Activated naive CD4-positive, alpha-beta T cell treated with anti-CD3 and anti-CD28 coated beads for 36 hours (primary cell): ENCODE data around the gene BMI1. TPM values are rescaled to one million over a fixed set of nuclear protein-coding genes. Genes with fewer than 3 reads are reported as not detected.

Experiments
- CTCF ChIA-PET: fragments of 350-600 bp; sonication (Branson Sonifier 250); formaldehyde crosslinking; loops from one replicate; lab custom pipeline; 2021; ENCODE audit warnings: antibody characterized with exemption; lab: Charles Lee
- DNase-seq: peaks from one replicate; pipeline ENCODE4 v3.0.0-alpha.2; 2020
- H3K27ac Mint-ChIP-seq: one replicate; pipeline ENCODE4 v1.8.0; 2021; ENCODE audit warnings: mild to moderate bottlenecking, mixed read lengths
- H3K27me3 Mint-ChIP-seq: one replicate; pipeline ENCODE4 v1.8.0; 2021; ENCODE audit warnings: low read depth, mixed read lengths
- H3K36me3 Mint-ChIP-seq: one replicate; pipeline ENCODE4 v1.8.0; 2021; ENCODE audit warnings: low read depth, mixed read lengths
- H3K4me1 Mint-ChIP-seq: one replicate; pipeline ENCODE4 v1.8.0; 2021; ENCODE audit warnings: low read depth, mixed read lengths
- H3K4me3 Mint-ChIP-seq: one replicate; pipeline ENCODE4 v1.8.0; 2021; ENCODE audit warnings: mild to moderate bottlenecking, moderate library complexity, mixed read lengths
- H3K9me3 Mint-ChIP-seq: one replicate; pipeline ENCODE4 v1.8.0; 2021; ENCODE audit warnings: mixed read lengths
- intact Hi-C: fragments of 100-400 bp; cut with micrococcal nuclease; formaldehyde crosslinking; loops from one replicate; pipeline ENCODE4 v1.15.1; 2023
- total RNA-seq, 2 experiments: library from RNA; stranded (reverse); gene quantifications; one replicate each; pipeline ENCODE4 v1.2.3, GENCODE V29; 2021

Gene BMI1
- total RNA-seq, 2 experiments from 2014 or later = 28.2 to 32.1 TPM

DNA sequence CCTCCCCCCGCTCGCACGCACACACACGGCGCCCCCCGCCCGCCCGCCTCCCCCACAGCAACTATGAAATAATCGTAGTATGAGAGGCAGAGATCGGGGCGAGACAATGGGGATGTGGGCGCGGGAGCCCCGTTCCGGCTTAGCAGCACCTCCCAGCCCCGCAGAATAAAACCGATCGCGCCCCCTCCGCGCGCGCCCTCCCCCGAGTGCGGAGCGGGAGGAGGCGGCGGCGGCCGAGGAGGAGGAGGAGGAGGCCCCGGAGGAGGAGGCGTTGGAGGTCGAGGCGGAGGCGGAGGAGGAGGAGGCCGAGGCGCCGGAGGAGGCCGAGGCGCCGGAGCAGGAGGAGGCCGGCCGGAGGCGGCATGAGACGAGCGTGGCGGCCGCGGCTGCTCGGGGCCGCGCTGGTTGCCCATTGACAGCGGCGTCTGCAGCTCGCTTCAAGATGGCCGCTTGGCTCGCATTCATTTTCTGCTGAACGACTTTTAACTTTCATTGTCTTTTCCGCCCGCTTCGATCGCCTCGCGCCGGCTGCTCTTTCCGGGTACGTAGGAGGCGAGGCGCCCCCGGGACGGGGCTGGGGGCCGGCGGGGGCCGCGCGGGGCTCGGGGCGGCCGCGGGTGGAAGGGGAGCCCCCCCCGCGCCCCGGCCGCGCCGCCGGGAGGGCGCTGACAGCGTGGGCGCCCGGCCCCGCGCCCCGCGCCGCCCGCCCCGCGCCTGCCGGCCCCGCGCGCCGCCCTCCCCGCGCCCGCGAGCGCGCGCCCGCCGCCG lies 441 bp downstream of the BMI1 start:
- no peaks in the 10 kb centered on the region for H3K9me3 Mint-ChIP-seq
- CTCF ChIA-PET = interaction anchor here (1.6 kb wide), 1 partner anchor 327 kb away, joined by 3 read pairs; no protein-coding TSS in a partner anchor
- intact Hi-C loops = loop anchor here (5.0 kb wide), 2 partner anchors 331 to 391 kb away; partner anchors contain the start of gene PIP4K2A
- peaks cover 40% of the 10 kb centered on the region for H3K4me1 Mint-ChIP-seq
- peaks cover 6% of the 10 kb centered on the region for H3K36me3 Mint-ChIP-seq
- H3K27me3 Mint-ChIP-seq = peaks cover 46% of the 10 kb centered on the region
- peak; percentile 51 for DNase-seq
- peak overlapping the region; percentile 76 for H3K4me3 Mint-ChIP-seq
- peak overlapping the region; percentile 86 for H3K27ac Mint-ChIP-seq

DNA sequence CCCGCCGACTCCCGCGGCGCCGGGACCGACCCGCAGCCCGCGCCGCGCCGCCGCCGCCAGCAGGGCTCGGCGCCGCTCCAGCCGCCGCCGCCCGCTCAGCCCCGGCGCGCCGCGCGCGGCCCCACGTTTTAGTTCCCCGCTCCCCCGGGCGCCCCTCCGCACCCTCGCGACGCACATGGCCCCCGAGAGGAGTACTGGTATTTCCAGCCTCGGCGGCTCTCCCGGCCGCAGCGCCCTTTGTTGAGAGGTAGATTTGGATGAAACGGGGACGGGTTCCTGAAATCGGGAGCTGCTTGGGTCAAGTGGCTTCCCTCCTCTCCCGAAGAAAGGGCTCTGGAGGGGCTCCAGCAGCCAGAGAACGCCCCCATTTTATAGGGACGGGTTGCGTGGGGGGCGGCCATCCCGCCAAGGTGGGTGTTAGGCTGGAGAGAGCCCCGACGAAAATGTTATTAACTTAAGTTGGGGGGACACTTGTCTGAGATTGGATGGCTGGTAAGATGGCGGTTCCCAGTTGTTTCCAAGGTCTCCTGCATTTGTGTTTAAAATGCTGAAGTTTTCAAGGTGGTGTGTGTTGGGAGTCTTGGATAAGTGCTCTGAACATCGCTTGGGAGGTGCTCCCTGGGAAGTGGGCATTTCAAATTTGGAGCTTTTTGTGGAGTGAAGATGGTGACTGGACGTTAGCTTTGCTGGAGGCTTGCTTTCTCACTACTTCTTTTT lies 1.2 kb downstream of the BMI1 start:
- H3K36me3 Mint-ChIP-seq = peaks cover 7% of the 10 kb centered on the region
- peaks cover 51% of the 10 kb centered on the region for H3K27me3 Mint-ChIP-seq
- peaks cover 40% of the 10 kb centered on the region for H3K4me1 Mint-ChIP-seq
- intact Hi-C loops = loop anchor here (1.0 to 5.0 kb wide), 3 partner anchors 18 to 390 kb away; partner anchors contain the start of gene PIP4K2A
- H3K27ac Mint-ChIP-seq = peak overlapping the region; percentile 82
- H3K4me3 Mint-ChIP-seq = peak overlapping the region; percentile 85
- CTCF ChIA-PET = interaction anchor here (1.6 kb wide), 1 partner anchor 328 kb away, joined by 3 read pairs; no protein-coding TSS in a partner anchor
- DNase-seq = peak; percentile 14
- H3K9me3 Mint-ChIP-seq = no peaks in the 10 kb centered on the region

DNA sequence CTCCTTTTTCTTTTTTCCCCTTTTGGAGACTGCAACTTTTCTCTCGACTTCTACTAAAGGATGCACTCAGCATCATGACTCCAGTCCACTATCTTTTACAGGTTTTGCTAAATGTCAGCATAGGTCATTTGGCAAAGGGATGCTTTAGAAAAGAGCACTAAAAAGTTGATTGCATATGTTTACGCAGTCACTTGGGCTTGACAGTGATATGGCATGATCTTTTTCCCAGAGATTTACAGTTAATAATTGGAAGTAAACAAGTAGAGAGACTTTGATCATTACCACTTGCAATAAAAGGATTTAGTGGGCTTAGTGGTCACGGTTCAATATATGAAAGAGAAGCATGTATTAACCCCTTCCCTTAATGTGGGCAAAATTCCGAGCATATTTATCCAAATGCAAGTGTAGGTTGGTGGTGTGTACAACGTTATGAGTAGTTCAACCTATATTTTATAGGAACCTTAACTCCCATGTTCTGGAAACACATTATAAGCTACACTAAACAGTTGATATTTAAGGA lies 1.8 kb downstream of the BMI1 start:
- H3K4me1 Mint-ChIP-seq = peaks cover 39% of the 10 kb centered on the region
- peak overlapping the region; percentile 85 for H3K4me3 Mint-ChIP-seq
- intact Hi-C loops = loop anchor here (1.0 to 5.0 kb wide), 5 partner anchors 11 to 390 kb away; partner anchors contain the start of gene PIP4K2A
- CTCF ChIA-PET = interaction anchor here (1.6 kb wide), 1 partner anchor 329 kb away, joined by 3 read pairs; no protein-coding TSS in a partner anchor
- peaks cover 7% of the 10 kb centered on the region for H3K36me3 Mint-ChIP-seq
- no peak for DNase-seq
- H3K27ac Mint-ChIP-seq = peak overlapping the region; percentile 82
- H3K27me3 Mint-ChIP-seq = peaks cover 51% of the 10 kb centered on the region
- H3K9me3 Mint-ChIP-seq = no peaks in the 10 kb centered on the region

DNA sequence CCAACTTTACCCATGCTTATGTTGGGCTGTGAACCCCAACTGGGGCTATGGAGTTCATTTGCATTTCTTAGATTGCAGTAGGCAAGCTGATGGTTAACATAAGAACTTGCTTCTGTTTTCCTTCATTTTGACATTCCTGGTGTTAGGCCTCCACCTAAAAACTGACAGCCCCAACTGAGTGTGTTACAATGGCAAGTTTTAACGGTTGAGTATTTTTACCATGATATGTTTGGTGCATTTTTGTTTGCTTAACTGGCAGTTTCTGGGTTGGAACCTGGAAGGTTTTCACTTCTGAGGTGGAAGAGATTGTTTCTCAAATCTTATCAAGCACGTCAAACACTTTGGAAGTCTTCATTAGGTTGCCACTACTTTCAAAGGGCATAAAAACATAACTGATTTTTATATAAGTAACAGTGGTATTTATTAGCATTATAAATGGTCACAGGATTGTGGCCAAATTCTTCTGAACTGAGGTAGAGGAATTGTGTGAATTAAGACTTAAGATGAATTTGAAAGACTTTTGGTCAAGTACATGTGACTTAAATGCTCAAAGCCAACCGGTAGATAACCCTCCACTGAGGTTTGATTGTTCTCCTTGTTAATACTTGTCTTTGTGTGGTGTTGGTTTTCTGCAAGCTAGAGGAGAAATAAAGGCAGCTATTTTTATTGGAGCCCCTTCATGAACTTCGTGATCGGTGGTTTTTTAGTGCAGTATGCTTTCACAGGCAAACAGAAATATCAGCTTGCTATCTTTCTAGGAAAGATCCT lies 2.8 kb downstream of the BMI1 start:
- DNase-seq = no peak
- Mint-ChIP-seq H3K9me3 (no peaks in the 10 kb centered on the region), H3K4me1 (peaks cover 33% of the 10 kb centered on the region), H3K4me3 (peak overlapping the region; percentile 85), H3K27me3 (peaks cover 48% of the 10 kb centered on the region), H3K36me3 (peaks cover 7% of the 10 kb centered on the region), H3K27ac (no peak overlapping the region)
- intact Hi-C loops = loop anchor here (1.0 to 5.0 kb wide), 4 partner anchors 10 to 389 kb away; partner anchors contain the start of gene PIP4K2A
- CTCF ChIA-PET = interaction anchor here (1.0 to 1.5 kb wide), 2 partner anchors 64 to 330 kb away, joined by 3 to 5 read pairs; no protein-coding TSS in a partner anchor

DNA sequence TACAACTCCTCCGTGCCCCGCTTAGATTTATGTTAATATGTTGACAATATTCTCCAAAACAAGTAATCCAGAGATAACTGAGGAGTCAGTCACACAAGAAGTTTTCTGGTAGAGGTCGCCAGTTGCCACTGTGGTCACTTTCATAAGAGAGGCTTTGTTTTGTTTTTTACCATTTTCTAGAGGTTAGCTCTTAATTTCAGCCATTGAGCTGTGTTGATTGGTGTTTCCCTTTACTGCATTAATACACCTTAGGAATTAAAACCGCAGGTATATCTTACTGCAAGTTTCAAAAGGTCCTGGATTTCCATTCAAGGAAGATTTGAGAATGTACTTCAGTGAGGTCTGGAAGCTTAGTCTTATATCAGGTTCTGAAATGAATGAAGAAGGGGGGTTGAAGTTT lies 3.5 kb downstream of the BMI1 start:
- H3K27me3 Mint-ChIP-seq = peaks cover 46% of the 10 kb centered on the region
- peaks cover 11% of the 10 kb centered on the region for H3K36me3 Mint-ChIP-seq
- no peaks in the 10 kb centered on the region for H3K9me3 Mint-ChIP-seq
- no peak for DNase-seq
- intact Hi-C loops = loop anchor here (5.0 kb wide), 2 partner anchors 328 to 388 kb away; partner anchors contain the start of gene PIP4K2A
- CTCF ChIA-PET = interaction anchor here (1.0 to 1.5 kb wide), 2 partner anchors 65 to 331 kb away, joined by 3 to 5 read pairs; no protein-coding TSS in a partner anchor
- H3K4me1 Mint-ChIP-seq = peaks cover 29% of the 10 kb centered on the region
- no peak overlapping the region for H3K27ac Mint-ChIP-seq
- peak overlapping the region; percentile 85 for H3K4me3 Mint-ChIP-seq

DNA sequence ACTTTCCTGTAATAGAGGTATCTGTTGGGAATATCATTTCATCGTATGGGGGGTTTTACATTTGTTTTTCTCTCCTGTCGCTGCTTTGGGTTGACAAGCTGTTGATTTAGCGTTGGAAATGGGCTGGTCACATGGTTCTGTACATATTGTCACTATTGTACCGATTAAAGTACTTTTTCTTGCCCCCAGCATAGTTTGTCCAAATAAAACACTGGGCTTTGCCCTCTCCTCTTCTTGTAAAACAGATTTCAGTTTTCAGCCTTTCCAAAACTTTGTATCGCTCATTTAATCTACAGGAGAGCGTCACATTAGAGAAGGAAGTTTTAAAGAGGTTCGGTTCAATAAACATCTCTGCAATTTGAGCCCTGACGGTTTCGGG lies 4.0 kb downstream of the BMI1 start:
- Mint-ChIP-seq H3K4me1 (peaks cover 24% of the 10 kb centered on the region), H3K27me3 (peaks cover 48% of the 10 kb centered on the region), H3K4me3 (peak overlapping the region; percentile 85), H3K36me3 (peaks cover 14% of the 10 kb centered on the region), H3K9me3 (no peaks in the 10 kb centered on the region), H3K27ac (peak overlapping the region; percentile 4)
- CTCF ChIA-PET = interaction anchor here (1.0 kb wide), 1 partner anchor 331 kb away, joined by 3 read pairs; no protein-coding TSS in a partner anchor
- intact Hi-C loops = loop anchor here (5.0 kb wide), 2 partner anchors 327 to 387 kb away; partner anchors contain the start of gene PIP4K2A
- DNase-seq = no peak

DNA sequence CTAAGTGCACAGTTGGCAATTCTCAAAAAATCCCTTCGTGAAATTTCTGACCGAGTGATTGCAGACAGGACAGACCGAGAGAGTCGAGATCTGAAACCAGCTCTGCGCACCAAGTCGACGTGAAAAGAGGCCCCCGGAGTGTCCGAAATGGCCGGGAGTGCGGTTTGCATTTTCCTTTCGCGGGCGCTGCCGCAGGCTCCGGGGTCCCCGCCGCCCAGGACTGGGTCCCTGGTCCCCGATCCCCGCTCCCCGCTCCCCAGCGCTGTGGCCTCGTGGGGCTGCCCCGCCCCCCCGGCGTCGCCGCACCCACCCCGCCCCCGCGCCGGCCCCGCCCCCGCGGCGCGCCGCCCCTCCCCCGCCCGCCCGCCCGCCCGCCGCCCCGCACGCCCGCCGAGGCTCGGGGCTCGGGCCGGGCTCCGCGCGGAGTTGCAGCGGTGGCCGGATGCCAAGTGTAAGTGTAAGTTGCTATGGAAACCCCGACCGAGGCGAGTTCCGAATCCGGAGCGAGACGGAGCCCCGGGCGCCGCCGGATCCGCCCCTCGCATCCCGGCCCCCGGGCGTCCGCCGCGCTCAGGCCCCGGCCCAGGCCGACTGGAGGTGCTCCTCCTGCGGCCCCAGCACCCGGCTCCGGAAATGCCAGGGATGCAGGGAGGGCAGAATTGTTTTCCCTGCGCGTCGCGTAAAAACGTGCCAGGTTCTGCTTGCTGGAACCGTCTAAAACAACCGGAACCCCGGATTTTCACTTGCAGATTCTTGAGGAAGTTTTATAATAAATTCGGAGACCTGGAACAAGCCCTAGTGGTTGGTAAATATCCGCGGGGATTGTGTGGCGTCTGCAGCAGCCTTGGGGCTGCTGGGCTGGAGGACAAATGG lies 4.6 kb downstream of the BMI1 start:
- H3K27me3 Mint-ChIP-seq = peaks cover 45% of the 10 kb centered on the region
- intact Hi-C loops = no loop called here
- no peaks in the 10 kb centered on the region for H3K9me3 Mint-ChIP-seq
- CTCF ChIA-PET = interaction anchor here (0.9 to 1.1 kb wide), 2 partner anchors 15 to 113 kb away, joined by 3 read pairs; no protein-coding TSS in a partner anchor
- H3K36me3 Mint-ChIP-seq = peaks cover 13% of the 10 kb centered on the region
- peak overlapping the region; percentile 4 for H3K27ac Mint-ChIP-seq
- peak overlapping the region; percentile 85 for H3K4me3 Mint-ChIP-seq
- peaks cover 21% of the 10 kb centered on the region for H3K4me1 Mint-ChIP-seq
- peak; percentile 72 for DNase-seq

DNA sequence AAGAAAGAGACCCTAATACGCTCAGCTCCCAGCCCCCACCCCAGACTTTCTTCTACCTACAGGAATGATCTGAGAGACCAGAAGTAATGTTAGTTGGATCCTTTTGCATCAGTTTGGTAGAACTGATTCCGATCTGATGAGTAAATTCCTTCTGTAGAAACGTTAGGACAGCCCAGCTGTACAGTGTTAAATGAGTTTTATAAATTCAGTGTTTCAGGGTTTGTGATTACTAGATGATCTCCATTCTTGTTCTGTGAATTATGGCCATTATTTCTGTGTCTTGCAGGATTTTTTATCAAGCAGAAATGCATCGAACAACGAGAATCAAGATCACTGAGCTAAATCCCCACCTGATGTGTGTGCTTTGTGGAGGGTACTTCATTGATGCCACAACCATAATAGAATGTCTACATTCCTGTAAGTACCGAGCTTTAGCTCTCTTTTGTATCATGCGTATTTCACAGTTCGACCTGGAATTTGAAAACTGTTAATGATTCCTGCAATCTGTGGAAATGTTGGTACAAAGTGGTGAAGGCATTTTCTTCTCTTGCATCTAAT lies 5.3 kb downstream of the BMI1 start:
- peaks cover 14% of the 10 kb centered on the region for H3K36me3 Mint-ChIP-seq
- CTCF ChIA-PET = interaction anchor here (0.6 to 1.1 kb wide), 3 partner anchors 14 to 114 kb away, joined by 3 read pairs; no protein-coding TSS in a partner anchor

DNA sequence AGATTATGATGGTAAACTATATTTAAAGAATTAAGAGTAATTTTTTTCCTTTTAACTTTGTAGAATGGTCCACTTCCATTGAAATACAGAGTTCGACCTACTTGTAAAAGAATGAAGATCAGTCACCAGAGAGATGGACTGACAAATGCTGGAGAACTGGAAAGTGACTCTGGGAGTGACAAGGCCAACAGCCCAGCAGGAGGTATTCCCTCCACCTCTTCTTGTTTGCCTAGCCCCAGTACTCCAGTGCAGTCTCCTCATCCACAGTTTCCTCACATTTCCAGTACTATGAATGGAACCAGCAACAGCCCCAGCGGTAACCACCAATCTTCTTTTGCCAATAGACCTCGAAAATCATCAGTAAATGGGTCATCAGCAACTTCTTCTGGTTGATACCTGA lies 8.3 kb downstream of the BMI1 start:
- CTCF ChIA-PET = no interaction called here
- intact Hi-C loops = no loop called here
- peaks cover 41% of the 10 kb centered on the region for H3K27me3 Mint-ChIP-seq
- peaks cover 20% of the 10 kb centered on the region for H3K36me3 Mint-ChIP-seq
- DNase-seq = no peak
- no peaks in the 10 kb centered on the region for H3K9me3 Mint-ChIP-seq
- peaks cover 23% of the 10 kb centered on the region for H3K4me1 Mint-ChIP-seq
- H3K27ac Mint-ChIP-seq = no peak overlapping the region
- H3K4me3 Mint-ChIP-seq = no peak overlapping the region

More for the DNA sequence above, 5.3 kb downstream of the BMI1 start:
- Mint-ChIP-seq H3K27ac (no peak overlapping the region), H3K27me3 (peaks cover 45% of the 10 kb centered on the region), H3K9me3 (no peaks in the 10 kb centered on the region), H3K4me3 (peak overlapping the region; percentile 63), H3K4me1 (peaks cover 21% of the 10 kb centered on the region)
- DNase-seq = no peak
- intact Hi-C loops = no loop called here

DNA sequence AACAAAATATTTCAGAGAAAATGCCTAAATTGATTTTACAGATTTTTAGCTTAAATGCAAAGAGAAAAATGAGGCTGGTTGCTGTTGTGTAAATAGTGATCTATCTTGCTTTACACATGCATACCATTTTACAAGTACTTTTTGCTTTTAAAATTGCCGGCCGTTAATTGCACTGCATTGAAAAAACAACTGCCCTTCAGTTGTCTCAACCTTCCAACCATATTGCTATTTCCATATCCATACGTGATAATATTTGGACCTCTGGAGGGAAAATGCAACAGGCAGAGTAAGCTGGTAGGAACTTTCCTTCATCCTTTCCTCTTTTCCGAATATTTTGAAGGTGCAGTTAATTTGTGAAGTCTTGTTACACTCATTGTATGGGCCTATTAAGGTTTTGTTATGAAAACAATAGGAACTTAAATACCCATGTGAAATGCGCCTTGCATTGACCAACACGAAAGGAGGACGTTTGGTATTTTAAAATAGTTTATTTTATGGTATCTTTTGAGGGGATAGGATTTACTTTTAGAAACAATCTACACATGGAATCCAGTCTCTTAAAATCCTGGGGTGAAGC lies 11.3 kb downstream of the BMI1 start:
- peaks cover 16% of the 10 kb centered on the region for H3K36me3 Mint-ChIP-seq
- H3K4me3 Mint-ChIP-seq = no peak overlapping the region
- no peak overlapping the region for H3K27ac Mint-ChIP-seq
- peaks cover 37% of the 10 kb centered on the region for H3K27me3 Mint-ChIP-seq
- intact Hi-C loops = no loop called here
- CTCF ChIA-PET = no interaction called here
- no peaks in the 10 kb centered on the region for H3K9me3 Mint-ChIP-seq
- DNase-seq = no peak
- peaks cover 18% of the 10 kb centered on the region for H3K4me1 Mint-ChIP-seq
